Astrocyte of the cerebellum (primary cell): Measurements from ENCODE around the gene EPN3.

Experiments
- DNase-seq: peaks from one replicate; pipeline ENCODE4 v3.0.0-alpha.2; 2011; ENCODE audit warnings: low read depth
- H3K4me3 ChIP-seq: 2 replicates; pipeline ENCODE4 v1.5.1; 2011; ENCODE audit warnings: mild to moderate bottlenecking, low read depth, low read length, moderate library complexity
- CTCF ChIP-seq: IDR thresholded peaks from 2 replicates; pipeline ENCODE4 v1.5.1; 2012; ENCODE audit warnings: low read length, low read depth, moderate library complexity, mild to moderate bottlenecking; ENCODE audit errors: missing control alignments
- in situ Hi-C: cut with HindIII; loops from 2 replicates; pipeline ENCODE4 v1.10.0; 2017; ENCODE audit warnings: low sequenced_read_pairs

Gene EPN3

GRCh38 chr17:50558941-50559614 lies 26.5 kb downstream of the EPN3 start:
- no peak for TF ChIP-seq CTCF
- no peak for DNase-seq
- in situ Hi-C loops: no loop called here
- peak overlapping the region; percentile 36 for H3K4me3 ChIP-seq

- H3K4me3 ChIP-seq: peak overlapping the region; percentile 36
- DNase-seq: no peak
- in situ Hi-C loops: loop anchor here (5.0 kb wide), 1 partner anchor 68 kb away; no protein-coding TSS in a partner anchor
- no peak for TF ChIP-seq CTCF
Measured at GRCh38 chr17:50559674-50560184, 27.2 kb downstream of the EPN3 start.

GRCh38 chr17:50560185-50560824 lies 27.8 kb downstream of the EPN3 start, which contains the start of gene CACNA1G:
Gene CACNA1G (plus strand): TSS chr17:50560715. CDS start chr17:50561460, 745 bp downstream.
- in situ Hi-C loops: loop anchor here (5.0 kb wide), 1 partner anchor 67 kb away; no protein-coding TSS in a partner anchor
- no peak for DNase-seq
- TF ChIP-seq CTCF: no peak
- peak within 1 kb of the TSS; percentile 36 for H3K4me3 ChIP-seq

- in situ Hi-C loops: loop anchor here (5.0 kb wide), 1 partner anchor 66 kb away; no protein-coding TSS in a partner anchor
Measured at GRCh38 chr17:50560931-50561745, 28.6 kb downstream of the EPN3 start.

GRCh38 chr17:50561746-50562141 lies 29.2 kb downstream of the EPN3 start:
- DNase-seq: no peak
- H3K4me3 ChIP-seq: no peak overlapping the region
- in situ Hi-C loops: loop anchor here (5.0 kb wide), 1 partner anchor 66 kb away; no protein-coding TSS in a partner anchor
- TF ChIP-seq CTCF: no peak

More at GRCh38 chr17:50560931-50561745, 28.6 kb downstream of the EPN3 start:
- no peak for TF ChIP-seq CTCF
- H3K4me3 ChIP-seq: peak overlapping the region; percentile 36
- DNase-seq: no peak
